ENCODE data around the gene KDM7A. TPM values are rescaled to one million over a fixed set of nuclear protein-coding genes. Genes with fewer than 3 reads are reported as not detected.

The KDM7A gene
- polyA plus RNA-seq, 1 experiment: 3.8 TPM

GRCh38 chr7:140082770-140083169 lies 94.0 kb downstream of the KDM7A start:
- ChIA-PET CTCF (no interaction called here), POLR2A (no interaction called here)
- Histone ChIP-seq H3K27ac (ENCODE audit: low read depth, low read length) (no peak overlapping the region), H3K27me3 (ENCODE audit: control insufficient read depth, insufficient read depth, low read length) (peaks cover 10% of the 10 kb centered on the region), H3K9me3 (ENCODE audit: control insufficient read depth, insufficient read depth, low read length) (no peaks in the 10 kb centered on the region; the same call in 1 of the 2 replicates), H3K4me3 (ENCODE audit: low read depth, low read length) (no peak overlapping the region)
- no peak for TF ChIP-seq CTCF (IDR thresholded peaks at IDR 0.05; ENCODE audit: low read depth, low read length)
- no peak for DNase-seq (ENCODE audit: low read depth, low spot score)

DNA sequence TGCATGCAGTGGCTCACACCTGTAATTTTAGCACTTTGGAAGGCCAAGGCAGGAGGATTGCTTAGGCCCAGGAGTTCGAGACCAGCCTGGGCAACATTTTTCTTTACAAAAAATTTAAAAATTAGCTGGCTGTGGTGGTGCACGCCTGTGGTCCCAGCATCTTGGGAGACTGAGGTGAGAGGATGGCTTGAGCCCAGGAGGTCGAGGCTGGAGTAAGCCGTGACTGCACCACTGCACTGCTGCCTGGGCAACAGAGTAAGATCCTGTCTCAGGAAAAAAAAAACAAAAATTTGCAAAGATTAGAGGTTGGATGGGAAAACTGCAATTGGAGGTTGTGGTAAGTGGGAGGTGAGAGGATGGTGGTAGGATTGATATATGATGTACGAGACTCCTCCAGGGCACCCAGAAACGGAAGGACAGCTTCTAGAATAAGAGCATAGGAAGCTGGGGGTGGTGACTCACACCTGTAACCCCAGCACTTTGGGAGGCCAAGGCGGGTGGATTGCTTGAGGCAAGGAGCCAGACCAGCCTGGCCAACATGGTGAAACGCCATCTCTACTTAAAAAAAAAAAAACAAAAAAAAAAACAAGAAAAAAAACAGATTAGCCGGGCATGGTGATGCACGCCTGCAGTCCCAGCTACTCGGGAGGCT lies 94.9 kb downstream of the KDM7A start:
- ChIA-PET CTCF (no interaction called here), POLR2A (no interaction called here)
- Histone ChIP-seq H3K4me3 (ENCODE audit: low read depth, low read length) (no peak overlapping the region), H3K27me3 (ENCODE audit: control insufficient read depth, insufficient read depth, low read length) (peaks cover 11% of the 10 kb centered on the region), H3K9me3 (ENCODE audit: control insufficient read depth, insufficient read depth, low read length) (no peaks in the 10 kb centered on the region; the same call in 1 of the 2 replicates), H3K27ac (ENCODE audit: low read depth, low read length) (no peak overlapping the region)
- no peak for TF ChIP-seq CTCF (IDR thresholded peaks at IDR 0.05; ENCODE audit: low read depth, low read length)
- DNase-seq (ENCODE audit: low read depth, low spot score): no peak

DNA sequence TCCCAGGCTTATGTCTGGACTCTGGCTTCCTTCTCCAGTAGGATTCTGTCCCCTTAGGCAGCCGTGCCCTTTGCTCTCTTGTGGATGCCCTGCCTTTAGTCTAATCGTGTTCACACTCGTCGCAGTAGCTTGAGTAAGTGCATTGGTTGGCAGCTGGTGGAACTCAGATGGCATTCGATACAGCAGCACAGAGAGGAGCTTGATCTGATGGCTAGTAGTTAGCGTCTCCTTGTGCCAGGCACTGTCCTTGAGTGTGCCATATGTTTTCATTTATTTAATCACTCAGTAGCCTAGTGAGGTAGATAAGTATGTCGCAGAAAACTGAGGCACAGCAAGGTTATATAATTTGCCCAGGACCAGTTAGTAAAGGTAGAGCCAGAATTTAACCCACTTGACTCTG lies 95.9 kb downstream of the KDM7A start:
- TF ChIP-seq CTCF (IDR thresholded peaks at IDR 0.05; ENCODE audit: low read depth, low read length): no peak
- POLR2A ChIA-PET: no interaction called here

GRCh38 chr7:140079121-140079536 lies 97.7 kb downstream of the KDM7A start:
- H3K27me3 ChIP-seq (ENCODE audit: control insufficient read depth, insufficient read depth, low read length): peaks cover 14% of the 10 kb centered on the region
- CTCF ChIA-PET: interaction anchor here (0.7 to 1.2 kb wide), 2 partner anchors 225 to 247 kb away, joined by 3 read pairs; no protein-coding TSS in a partner anchor
- no peak overlapping the region for H3K27ac ChIP-seq (ENCODE audit: low read depth, low read length)
- peak; percentile 41 for TF ChIP-seq CTCF (IDR thresholded peaks at IDR 0.05; ENCODE audit: low read depth, low read length)
- no peak overlapping the region for H3K4me3 ChIP-seq (ENCODE audit: low read depth, low read length)
- peak; percentile 39 for DNase-seq (ENCODE audit: low read depth, low spot score)
- H3K9me3 ChIP-seq (ENCODE audit: control insufficient read depth, insufficient read depth, low read length): no peaks in the 10 kb centered on the region; the same call in 1 of the 2 replicates
- POLR2A ChIA-PET: no interaction called here

More for the DNA sequence above, 95.9 kb downstream of the KDM7A start:
- H3K9me3 ChIP-seq (ENCODE audit: control insufficient read depth, insufficient read depth, low read length): no peaks in the 10 kb centered on the region; the same call in 1 of the 2 replicates
- peaks cover 14% of the 10 kb centered on the region for H3K27me3 ChIP-seq (ENCODE audit: control insufficient read depth, insufficient read depth, low read length)
- no peak overlapping the region for H3K27ac ChIP-seq (ENCODE audit: low read depth, low read length)
- CTCF ChIA-PET: no interaction called here
- no peak overlapping the region for H3K4me3 ChIP-seq (ENCODE audit: low read depth, low read length)
- no peak for DNase-seq (ENCODE audit: low read depth, low spot score)

GRCh38 chr7:140078392-140078791 lies 98.4 kb downstream of the KDM7A start:
- no peak for TF ChIP-seq CTCF (IDR thresholded peaks at IDR 0.05; ENCODE audit: low read depth, low read length)
- H3K9me3 ChIP-seq (ENCODE audit: control insufficient read depth, insufficient read depth, low read length): no peaks in the 10 kb centered on the region; the same call in 1 of the 2 replicates
- ChIA-PET CTCF (no interaction called here), POLR2A (no interaction called here)
- no peak overlapping the region for H3K27ac ChIP-seq (ENCODE audit: low read depth, low read length)
- no peak for DNase-seq (ENCODE audit: low read depth, low spot score)
- H3K4me3 ChIP-seq (ENCODE audit: low read depth, low read length): no peak overlapping the region
- peaks cover 20% of the 10 kb centered on the region for H3K27me3 ChIP-seq (ENCODE audit: control insufficient read depth, insufficient read depth, low read length)
